HPDE6-E6E7 (cell line): ENCODE measurements around the gene TNFAIP8.

ENCODE experiments used
- DNase-seq: peaks from one replicate; pipeline ENCODE4 v3.0.0; 2011; ENCODE audit warnings: missing footprints; ENCODE audit errors: extremely low spot score

Gene TNFAIP8

GRCh38 chr5:119367502-119368237 is 11.9 kb downstream of the TNFAIP8 start:
- no peak for DNase-seq

- no peak for DNase-seq
These were observed 12.4 kb downstream of the TNFAIP8 start for GRCh38 chr5:119368238-119368630.

- DNase-seq, result no peak
These were observed 14.7 kb downstream of the TNFAIP8 start for GRCh38 chr5:119370486-119370885.

GRCh38 chr5:119371146-119371545 is 15.3 kb downstream of the TNFAIP8 start:
- no peak for DNase-seq

DNA sequence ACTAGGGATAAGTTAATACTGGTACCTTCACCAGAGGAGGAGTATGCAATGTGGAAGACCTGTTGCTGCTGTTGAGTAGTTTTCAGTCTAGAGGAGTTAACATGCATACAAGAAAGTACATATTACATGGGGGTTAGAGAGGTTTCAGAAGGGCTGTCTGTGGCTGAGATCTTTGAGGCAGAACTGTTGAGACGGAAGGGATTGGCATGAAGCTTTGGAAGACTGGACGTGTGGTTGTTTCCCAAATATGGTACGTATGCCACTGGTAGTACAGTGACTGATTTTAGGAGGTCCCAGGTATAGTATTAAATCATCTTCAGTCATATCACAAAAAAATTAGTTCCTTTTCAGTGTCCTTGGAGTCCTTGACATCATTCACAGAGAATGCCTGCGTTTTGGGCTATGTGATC is 17.6 kb downstream of the TNFAIP8 start:
- no peak for DNase-seq

- no peak for DNase-seq
These were observed 19.1 kb downstream of the TNFAIP8 start for GRCh38 chr5:119374901-119375300.

- no peak for DNase-seq
These were observed 21.2 kb downstream of the TNFAIP8 start for GRCh38 chr5:119377066-119377465.

GRCh38 chr5:119378075-119378700 is 22.4 kb downstream of the TNFAIP8 start:
- no peak for DNase-seq

- DNase-seq, result no peak
These were observed 23.3 kb downstream of the TNFAIP8 start for GRCh38 chr5:119379096-119379495.

DNA sequence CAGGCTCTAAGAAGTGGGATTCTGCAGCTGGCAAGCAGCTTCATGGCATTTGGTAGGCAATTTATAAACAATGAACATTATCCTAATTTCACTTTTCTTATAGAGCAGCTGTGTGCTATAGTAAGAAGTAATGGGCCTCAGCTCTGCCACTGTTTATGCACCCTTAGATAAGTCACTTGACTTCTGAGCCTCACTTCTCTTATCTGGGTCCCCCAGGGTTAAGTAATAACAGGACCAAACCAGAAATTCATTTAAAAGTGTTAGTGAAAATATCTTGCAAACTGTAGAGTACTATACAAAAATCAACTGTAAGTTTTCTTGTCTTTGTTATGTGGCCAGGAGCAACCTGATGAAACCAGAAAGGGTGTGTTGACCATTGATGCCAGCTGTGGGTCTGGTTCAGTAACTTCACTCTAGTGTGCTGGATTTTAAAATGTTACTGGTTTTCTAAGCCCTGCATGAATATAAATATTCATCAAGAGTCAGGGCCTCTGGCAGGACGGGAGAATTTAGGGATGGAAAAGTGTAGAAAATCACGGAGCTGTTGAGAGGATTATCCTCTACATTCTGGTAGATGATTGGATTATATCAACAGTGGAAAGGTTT is 24.2 kb downstream of the TNFAIP8 start:
- DNase-seq, result no peak

DNA sequence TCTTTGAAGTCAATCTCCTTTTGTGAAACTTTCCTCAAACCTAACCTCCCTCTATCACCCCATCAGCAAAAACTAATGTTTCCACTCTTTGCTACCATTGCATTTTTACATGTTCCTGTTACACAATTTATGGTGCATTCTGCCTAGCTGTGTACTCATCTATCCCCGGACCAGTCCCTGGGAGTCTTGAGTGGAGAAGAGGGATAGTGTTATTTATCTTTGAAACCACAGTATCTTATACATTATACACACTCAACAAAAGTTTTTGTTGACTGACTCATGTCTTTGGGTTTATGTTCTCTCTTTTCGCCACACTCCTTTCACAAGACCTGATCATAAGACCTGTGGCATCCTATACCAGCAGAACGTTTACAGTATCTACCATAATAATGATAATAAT is 26.4 kb downstream of the TNFAIP8 start:
- DNase-seq, result no peak

- DNase-seq, result no peak
These were observed 27.2 kb downstream of the TNFAIP8 start for GRCh38 chr5:119383008-119383407.

DNA sequence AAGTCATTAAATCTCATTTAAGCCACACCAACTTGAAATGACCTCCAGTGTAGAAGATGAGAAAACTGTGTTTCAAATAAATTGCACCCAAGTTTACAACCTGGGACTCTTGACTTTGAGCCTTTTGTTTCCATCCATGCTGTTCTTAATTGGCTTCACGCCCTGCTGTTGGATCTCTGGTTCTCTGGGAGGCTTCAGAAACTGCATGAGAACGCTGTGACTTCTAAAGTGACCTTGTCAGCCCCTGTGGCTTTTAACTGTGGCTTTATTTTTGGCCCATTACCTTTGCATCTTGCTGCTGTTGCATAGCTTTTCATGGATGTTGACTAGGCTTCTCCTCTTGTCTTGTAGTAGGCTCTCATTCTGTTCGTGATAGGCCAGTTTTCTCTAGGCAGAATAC is 29.3 kb downstream of the TNFAIP8 start:
- DNase-seq, result no peak

DNA sequence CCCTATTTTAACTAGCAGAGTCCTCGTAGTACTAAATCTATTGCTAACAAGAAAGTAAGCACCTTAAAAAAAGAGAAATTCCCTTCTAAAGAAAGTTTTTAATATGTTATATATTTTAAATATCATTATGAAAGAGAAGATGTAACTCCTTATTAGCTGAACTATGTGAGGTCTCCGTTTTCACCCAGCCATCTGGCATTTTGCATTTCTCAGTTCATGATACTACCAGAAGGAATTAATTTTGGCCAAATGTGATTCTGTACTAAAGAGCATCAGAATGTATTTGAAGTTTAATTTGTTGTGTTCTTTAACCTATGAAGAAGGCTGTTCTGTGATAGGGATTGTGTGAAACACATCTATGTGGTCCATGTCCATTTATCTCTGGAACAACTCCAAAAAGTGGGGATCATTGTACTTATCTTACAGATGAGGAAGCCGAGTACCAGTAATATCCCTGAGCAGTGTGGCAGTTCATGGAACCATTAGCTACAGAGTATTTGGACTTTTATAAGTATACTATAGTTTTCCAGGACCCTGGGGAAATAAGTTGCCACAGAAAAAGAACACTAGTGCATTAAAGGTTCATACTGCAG is 29.8 kb downstream of the TNFAIP8 start:
- no peak for DNase-seq

GRCh38 chr5:119386596-119387344 is 31.0 kb downstream of the TNFAIP8 start:
- no peak for DNase-seq

DNA sequence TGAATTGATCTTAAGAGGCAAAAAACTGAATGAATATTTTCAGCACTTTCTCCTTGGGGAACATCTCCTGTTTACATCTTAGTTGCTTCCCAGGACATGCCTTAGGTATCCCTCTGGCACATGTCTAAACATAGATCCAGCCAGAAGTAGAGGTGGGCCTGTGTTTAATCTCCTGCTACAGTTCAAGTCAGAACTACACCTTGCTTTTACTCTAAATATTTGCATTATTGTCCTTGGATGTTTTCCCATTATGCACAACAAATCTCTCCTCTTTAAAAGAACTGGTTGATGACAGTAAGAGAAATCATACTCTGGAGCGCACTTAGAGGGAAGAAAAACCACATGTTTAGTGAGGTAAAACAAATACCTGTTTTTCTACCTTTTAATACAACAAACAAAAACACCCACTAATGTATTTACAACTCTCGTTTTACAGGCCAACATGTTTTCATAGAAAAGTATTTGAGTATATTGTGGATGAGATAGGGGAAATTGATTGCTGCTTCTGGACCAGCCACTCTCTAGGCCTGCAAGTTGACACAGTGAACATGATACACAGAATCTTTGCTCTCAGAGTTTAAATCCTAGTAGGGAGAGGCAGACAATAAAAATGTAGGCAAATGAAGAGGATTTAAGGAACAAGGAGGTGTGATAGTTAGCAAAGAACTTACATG is 32.3 kb downstream of the TNFAIP8 start:
- no peak for DNase-seq

DNA sequence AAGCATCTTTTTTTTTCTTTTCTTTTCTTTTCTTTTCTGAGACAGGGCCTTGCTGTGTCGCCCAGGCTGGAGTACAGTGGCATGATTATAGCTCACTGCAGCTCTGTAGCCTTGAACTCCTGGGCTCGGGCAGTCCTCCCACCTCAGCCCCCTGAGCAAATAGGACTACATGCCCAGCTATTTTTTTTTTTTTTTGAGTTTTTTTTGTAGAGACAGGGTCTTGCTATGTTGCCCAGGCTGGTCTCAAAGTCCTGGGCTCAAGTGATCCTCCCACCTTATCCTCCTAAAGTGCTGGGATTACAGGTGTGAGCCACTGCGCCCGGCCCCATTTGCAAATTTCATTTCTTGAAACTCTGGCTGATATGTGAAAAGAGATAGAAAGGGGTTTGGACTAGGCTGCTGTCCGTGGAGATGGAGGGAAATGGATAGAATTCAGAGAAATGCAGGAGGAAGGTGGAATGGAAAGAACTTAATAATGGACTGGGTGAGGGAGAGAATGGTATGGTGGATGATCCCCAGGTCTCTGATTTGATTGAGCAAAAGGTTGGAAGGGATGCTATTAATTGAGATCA is 32.9 kb downstream of the TNFAIP8 start:
- DNase-seq, result no peak

- DNase-seq, result no peak
These were observed 33.6 kb downstream of the TNFAIP8 start for GRCh38 chr5:119389288-119390030.

DNA sequence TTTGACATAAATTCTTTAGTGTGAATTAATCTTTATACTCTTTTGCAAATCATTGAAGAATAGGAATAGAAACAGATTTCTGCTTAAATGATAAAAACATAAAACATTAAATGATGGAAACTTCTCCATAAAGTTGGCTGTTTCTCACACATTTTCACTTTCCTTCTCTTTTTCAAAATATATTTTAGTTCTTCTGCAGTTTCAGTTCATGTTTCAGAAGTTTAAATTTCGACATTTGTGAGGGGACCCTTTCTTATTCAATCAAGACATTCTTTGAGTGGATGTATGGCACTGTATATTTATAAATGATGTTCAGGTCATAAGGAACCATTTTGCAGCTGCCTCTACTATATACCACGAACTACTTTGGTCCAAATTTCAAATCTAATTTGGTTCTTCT is 34.6 kb downstream of the TNFAIP8 start:
- DNase-seq, result no peak

DNA sequence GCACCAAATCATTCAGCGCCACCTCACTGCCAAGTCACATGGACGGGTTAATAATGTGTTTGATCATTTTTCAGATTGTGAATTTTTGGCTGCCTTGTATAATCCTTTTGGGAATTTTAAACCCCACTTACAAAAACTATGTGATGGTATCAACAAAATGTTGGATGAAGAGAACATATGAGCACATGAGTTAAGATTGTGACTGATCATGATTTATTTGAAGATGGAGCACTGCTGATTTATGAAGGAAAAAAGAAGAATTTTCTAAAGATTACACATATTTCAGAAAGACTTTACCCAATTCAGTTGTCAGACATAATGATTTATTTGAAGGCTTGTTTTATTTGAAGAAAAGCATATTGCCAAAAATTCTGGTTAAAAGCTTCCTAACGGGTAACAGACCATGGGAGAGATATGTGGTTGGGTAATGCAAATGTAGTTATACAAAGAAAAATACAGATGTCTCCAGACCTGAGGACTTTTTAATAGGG is 37.4 kb downstream of the TNFAIP8 start:
- DNase-seq, result no peak
